ENCODE data around the gene CPLX4.

The CPLX4 gene, protein sequence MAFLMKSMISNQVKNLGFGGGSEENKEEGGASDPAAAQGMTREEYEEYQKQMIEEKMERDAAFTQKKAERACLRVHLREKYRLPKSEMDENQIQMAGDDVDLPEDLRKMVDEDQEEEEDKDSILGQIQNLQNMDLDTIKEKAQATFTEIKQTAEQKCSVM

DNA sequence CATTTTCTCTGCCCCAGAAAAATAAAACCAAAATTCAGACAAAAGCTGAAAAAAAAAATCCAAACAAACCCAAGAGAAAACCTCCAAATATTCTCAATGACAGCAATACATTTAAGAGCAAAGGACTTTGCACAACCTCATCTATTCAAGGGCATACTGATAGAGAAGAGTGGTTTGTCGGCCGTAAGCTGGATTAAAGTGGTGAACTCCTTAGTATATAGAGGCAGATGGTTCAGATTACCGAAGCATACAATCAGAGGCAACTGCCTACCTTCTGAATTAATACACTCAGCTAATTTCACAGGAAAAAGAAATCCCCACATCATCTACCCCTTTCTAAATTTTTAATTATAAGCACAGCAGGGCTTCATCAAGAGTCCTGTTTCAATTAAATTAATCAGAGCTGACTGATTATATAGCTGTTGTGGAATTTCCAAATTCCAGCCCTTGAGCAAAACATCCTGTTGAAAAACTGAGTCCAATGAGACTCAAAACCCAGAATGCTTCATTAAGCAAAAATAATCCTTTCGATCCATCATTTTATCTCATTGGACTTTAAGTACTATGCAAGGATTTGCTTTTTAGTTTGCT, at the start of gene CPLX4:
Gene CPLX4 (minus strand): TSS at position 190 of the 591 bp plus-strand sequence. CDS start 187 bp downstream, at position 3.
- no peak for DNase-seq
- H3K27ac ChIP-seq, result no peak within 1 kb of the TSS
- H3K4me3 ChIP-seq (ENCODE audit: low read depth, low read length), result no peak within 1 kb of the TSS
- TF ChIP-seq, protein P1, sequence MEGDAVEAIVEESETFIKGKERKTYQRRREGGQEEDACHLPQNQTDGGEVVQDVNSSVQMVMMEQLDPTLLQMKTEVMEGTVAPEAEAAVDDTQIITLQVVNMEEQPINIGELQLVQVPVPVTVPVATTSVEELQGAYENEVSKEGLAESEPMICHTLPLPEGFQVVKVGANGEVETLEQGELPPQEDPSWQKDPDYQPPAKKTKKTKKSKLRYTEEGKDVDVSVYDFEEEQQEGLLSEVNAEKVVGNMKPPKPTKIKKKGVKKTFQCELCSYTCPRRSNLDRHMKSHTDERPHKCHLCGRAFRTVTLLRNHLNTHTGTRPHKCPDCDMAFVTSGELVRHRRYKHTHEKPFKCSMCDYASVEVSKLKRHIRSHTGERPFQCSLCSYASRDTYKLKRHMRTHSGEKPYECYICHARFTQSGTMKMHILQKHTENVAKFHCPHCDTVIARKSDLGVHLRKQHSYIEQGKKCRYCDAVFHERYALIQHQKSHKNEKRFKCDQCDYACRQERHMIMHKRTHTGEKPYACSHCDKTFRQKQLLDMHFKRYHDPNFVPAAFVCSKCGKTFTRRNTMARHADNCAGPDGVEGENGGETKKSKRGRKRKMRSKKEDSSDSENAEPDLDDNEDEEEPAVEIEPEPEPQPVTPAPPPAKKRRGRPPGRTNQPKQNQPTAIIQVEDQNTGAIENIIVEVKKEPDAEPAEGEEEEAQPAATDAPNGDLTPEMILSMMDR (IDR thresholded peaks at IDR 0.05; ENCODE audit: low read depth, low read length, missing control alignments), result no peak
- no peaks in the 10 kb centered on the region for H3K36me3 ChIP-seq (replicated peaks)
- in situ Hi-C loops (cut with HindIII; ENCODE audit: low pct_ligation_motif_present, low sequenced_read_pairs), result no loop called here
- no peaks in the 10 kb centered on the region for H3K27me3 ChIP-seq (replicated peaks)

DNA sequence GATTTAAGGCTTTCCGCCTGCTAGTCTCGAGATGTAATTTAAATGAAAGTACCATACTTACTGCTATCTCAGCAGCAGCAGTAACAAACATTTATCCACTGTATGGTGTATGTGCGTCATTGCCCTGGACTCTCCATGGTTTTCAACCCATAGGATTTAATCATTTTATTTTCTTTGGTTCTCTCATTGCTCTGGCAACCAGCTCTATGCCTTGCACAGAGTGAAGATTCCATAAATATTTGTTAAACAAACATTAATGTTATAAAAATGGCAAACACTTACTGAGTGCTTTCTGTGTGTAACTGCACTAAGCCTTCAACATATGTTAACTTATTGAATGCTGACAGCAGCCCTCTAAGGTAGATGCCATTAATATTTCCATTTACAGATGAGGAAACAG, 41.9 kb upstream of the CPLX4 start:
- Histone ChIP-seq H3K4me3 (ENCODE audit: low read depth, low read length) (no peak overlapping the region), H3K27ac (no peak overlapping the region), H3K27me3 (replicated peaks) (no peaks in the 10 kb centered on the region), H3K36me3 (replicated peaks) (peaks cover 1% of the 10 kb centered on the region)
- DNase-seq, result peak; percentile 9
- in situ Hi-C loops (cut with HindIII; ENCODE audit: low pct_ligation_motif_present, low sequenced_read_pairs), result no loop called here
- TF ChIP-seq, protein P1 (IDR thresholded peaks at IDR 0.05; ENCODE audit: low read depth, low read length, missing control alignments), result no peak

DNA sequence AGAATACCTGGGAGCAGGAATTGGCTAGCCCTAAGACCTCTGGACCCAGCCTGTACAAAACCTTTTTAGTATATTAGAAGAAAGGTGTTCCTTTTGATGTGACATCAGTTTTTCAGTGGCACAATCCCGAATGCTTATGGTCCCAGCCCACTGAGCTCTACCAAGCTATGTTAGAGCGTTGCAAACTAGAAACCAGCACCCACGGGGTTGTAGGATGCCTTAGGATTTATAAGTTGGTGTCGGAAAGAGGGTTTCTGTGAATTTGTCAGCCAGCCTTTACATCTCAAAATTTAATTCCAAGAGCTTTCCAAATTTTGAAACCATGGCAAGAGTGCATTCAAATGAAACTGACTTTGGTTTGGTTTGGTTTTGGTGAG, 41.1 kb upstream of the CPLX4 start:
- no peak overlapping the region for H3K27ac ChIP-seq
- peaks cover 9% of the 10 kb centered on the region for H3K36me3 ChIP-seq (replicated peaks)
- DNase-seq, result no peak
- in situ Hi-C loops (cut with HindIII; ENCODE audit: low pct_ligation_motif_present, low sequenced_read_pairs), result no loop called here
- no peaks in the 10 kb centered on the region for H3K27me3 ChIP-seq (replicated peaks)
- TF ChIP-seq, protein P1 (IDR thresholded peaks at IDR 0.05; ENCODE audit: low read depth, low read length, missing control alignments), result no peak
- peak overlapping the region; percentile 99 for H3K4me3 ChIP-seq (ENCODE audit: low read depth, low read length)

DNA sequence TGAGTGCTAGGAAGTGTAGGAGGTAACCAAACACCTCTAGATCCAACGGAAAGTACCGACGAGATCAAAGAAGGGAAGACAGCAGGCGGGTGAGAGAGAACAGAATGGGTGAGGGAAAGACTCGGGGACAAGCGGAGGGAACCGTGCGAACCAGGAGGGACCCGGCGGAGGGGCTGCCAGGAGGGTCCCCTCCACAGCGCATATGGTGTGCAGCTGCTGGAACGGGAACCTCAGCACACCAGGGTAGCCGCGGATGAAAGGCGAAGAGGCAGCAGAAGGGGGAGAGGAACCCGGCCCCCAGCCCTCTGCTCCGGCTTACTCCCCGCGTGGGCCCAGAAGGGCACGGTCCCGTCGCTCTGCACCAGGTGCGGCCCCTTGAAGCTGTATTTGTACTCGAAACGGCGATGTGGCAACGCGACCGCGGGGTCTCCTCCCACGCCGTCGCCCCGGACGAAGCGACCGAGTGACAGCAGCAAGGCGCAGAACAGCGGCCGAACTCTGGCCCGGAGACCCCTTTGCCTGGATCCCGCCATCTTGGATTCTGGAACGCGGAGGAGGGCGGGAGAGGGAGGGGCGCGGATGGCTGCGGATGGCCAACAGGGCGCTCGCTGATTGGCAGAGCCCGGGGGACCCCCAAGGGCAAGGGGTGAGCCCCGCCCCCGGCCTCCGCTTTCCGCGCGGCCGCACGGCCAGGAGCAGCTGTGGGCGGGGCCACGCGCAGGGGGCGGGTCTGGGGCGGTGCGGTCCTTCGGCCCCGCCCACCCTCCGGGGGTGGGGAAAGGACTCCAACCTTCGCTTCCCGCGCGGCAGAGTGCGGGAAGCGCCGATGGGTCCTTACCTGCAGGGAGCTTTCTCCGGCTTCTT, 40.5 kb upstream of the CPLX4 start, which contains the start of gene LMAN1:
Gene LMAN1 (minus strand): TSS at position 554 of the 864 bp plus-strand sequence. CDS start 21 bp downstream, at position 533.
- Histone ChIP-seq H3K36me3 (replicated peaks) (peaks cover 13% of the 10 kb centered on the region), H3K4me3 (ENCODE audit: low read depth, low read length) (peak within 1 kb of the TSS; percentile 99), H3K27ac (peak within 1 kb of the TSS; percentile 90), H3K27me3 (replicated peaks) (no peaks in the 10 kb centered on the region)
- DNase-seq, result peak; percentile 90
- TF ChIP-seq, protein P1 (IDR thresholded peaks at IDR 0.05; ENCODE audit: low read depth, low read length, missing control alignments), result no peak
- in situ Hi-C loops (cut with HindIII; ENCODE audit: low pct_ligation_motif_present, low sequenced_read_pairs), result no loop called here

DNA sequence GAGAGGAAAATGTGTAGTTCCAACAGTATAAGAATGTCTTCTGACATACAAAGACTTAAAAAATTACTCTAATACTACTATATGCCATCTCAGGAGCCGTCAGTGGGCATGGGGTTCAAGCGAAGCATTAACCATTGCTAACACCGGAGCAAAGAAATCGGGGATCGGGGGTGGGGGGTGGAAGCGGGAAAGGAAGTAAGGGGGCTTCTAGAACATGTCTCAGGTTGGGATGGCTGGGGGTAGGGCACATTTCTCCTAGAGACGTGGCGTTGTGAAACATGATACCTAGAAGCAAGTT, 39.9 kb upstream of the CPLX4 start:
- Histone ChIP-seq H3K27me3 (replicated peaks) (no peaks in the 10 kb centered on the region), H3K27ac (peak overlapping the region; percentile 90), H3K36me3 (replicated peaks) (peaks cover 19% of the 10 kb centered on the region), H3K4me3 (ENCODE audit: low read depth, low read length) (peak overlapping the region; percentile 99)
- in situ Hi-C loops (cut with HindIII; ENCODE audit: low pct_ligation_motif_present, low sequenced_read_pairs), result no loop called here
- TF ChIP-seq, protein P1 (IDR thresholded peaks at IDR 0.05; ENCODE audit: low read depth, low read length, missing control alignments), result no peak
- DNase-seq, result peak; percentile 72

Data from brain microvascular endothelial cell (primary cell).